Measurements from ENCODE around the gene FLNB. TPM values are rescaled to one million over a fixed set of nuclear protein-coding genes. Genes with fewer than 3 reads are reported as not detected.

FLNB gene
- total and polyA plus RNA-seq, 2 of the 13 experiments (the other 11 are each of a cell fraction or from before 2014, with no cell fraction given): 106 to 130 TPM

GRCh38 chr3:58064923-58065638 is 56.9 kb downstream of the FLNB start (continued):
- TF ChIP-seq POGK (CRISPR knock-in tag; conservative IDR thresholded peaks at IDR 0.05): 0 out of 2 replicates have a peak, but pooled peaks have one; percentile 18

- Histone ChIP-seq H3K9ac (ENCODE audit: insufficient read depth, low read depth, low read length) (peak overlapping the region; percentile 41), H3K36me3 (replicated peaks in 1 of 2; ENCODE audit: control insufficient read depth in 1 of 2, insufficient read depth in 2 of 2, low read length in 2 of 2) (peaks cover 2 to 6% of the 10 kb centered on the region in 2 experiments; a peak in 2 of 5 replicates), H2AFZ (ENCODE audit: low read length) (no peak overlapping the region), H3K4me3 (replicated peaks in 1 of 3; ENCODE audit: insufficient read depth in 1 of 3, low read depth in 2 of 3, low read length in 3 of 3) (peak overlapping the region in 1 of 3 experiments; percentile 36; a peak in 2 of 6 replicates), H3K4me2 (ENCODE audit: low read depth, low read length) (peak overlapping the region; percentile 64), H3K27ac (ENCODE audit: extremely low read length, insufficient read depth, low read length) (peak overlapping the region; percentile 77), H3K4me1 (ENCODE audit: insufficient read depth, low read length) (peaks cover 96% of the 10 kb centered on the region), H3K27me3 (ENCODE audit: control insufficient read depth in 1 of 2, insufficient read depth in 2 of 2, low read length in 2 of 2) (no peaks in the 10 kb centered on the region), H4K20me1 (ENCODE audit: insufficient read depth, low read length) (peaks cover 38% of the 10 kb centered on the region; the same call in 1 of the 2 replicates), H3K9me3 (ENCODE audit: low read length) (no peaks in the 10 kb centered on the region), H3K79me2 (ENCODE audit: insufficient read depth, low read length) (peaks cover 96% of the 10 kb centered on the region)
- intact Hi-C loops (cut with micrococcal nuclease; ENCODE audit: unreplicated experiment): loop anchor here (5.0 kb wide), 1 partner anchor 37 kb away; no protein-coding TSS in a partner anchor
- peak; percentile 76 for FAIRE-seq
- peak; percentile 83 for ATAC-seq
- WGBS (ENCODE audit: low lambda C conversion rate): 7% methylated on average over 4 of the region's 6 CpGs
- ChIA-PET POLR2A (interaction anchor here (0.9 to 1.6 kb wide), 8 partner anchors 13 to 117 kb away, joined by 3 to 26 read pairs (median 5); no protein-coding TSS in a partner anchor), CTCF (ENCODE audit: low intra/inter-chr PET ratio, low total read pairs) (no interaction called here)
- in situ Hi-C loops (cut with HindIII; ENCODE audit: extremely low pct_ligation_motif_present, low pct_unique_long_range_greater_than_20kb): no loop called here
- DNase-seq (ENCODE audit: low spot score): peak; percentile 84
- no TSS peak for BruUV-seq (replicated peaks)
- TF ChIP-seq ZNF576 (CRISPR knock-in tag; IDR thresholded peaks at IDR 0.05) (no peak), NR2F2 (IDR thresholded peaks at IDR 0.05; ENCODE audit: borderline replicate concordance, low read depth) (peak; percentile 39; the same call in 1 of the 2 replicates), NFKBIZ (CRISPR knock-in tag; IDR thresholded peaks at IDR 0.05) (no peak), ZNF792 (CRISPR knock-in tag; IDR thresholded peaks at IDR 0.05) (0 out of 2 replicates have a peak, but pooled peaks have one; percentile 24), MXD4 (CRISPR knock-in tag; IDR thresholded peaks at IDR 0.05) (peak; percentile 66; the same call in 1 of the 2 replicates), THAP11 (CRISPR knock-in tag; IDR thresholded peaks at IDR 0.05) (peak; percentile 48; the same call in 1 of the 2 replicates), ZNF546 (CRISPR knock-in tag; conservative IDR thresholded peaks at IDR 0.05) (no peak), PAWR (CRISPR knock-in tag; IDR thresholded peaks at IDR 0.05; ENCODE audit: borderline replicate concordance) (no peak), ZNF777 (CRISPR knock-in tag; IDR thresholded peaks at IDR 0.05) (no peak), ZNF687 (CRISPR knock-in tag; IDR thresholded peaks at IDR 0.05) (peak; percentile 88), TFE3 (CRISPR knock-in tag; IDR thresholded peaks at IDR 0.05) (peak; percentile 74; the same call in 1 of the 2 replicates), ZNF496 (CRISPR knock-in tag; IDR thresholded peaks at IDR 0.05; ENCODE audit: insufficient replicate concordance) (no peak), ZNF17 (CRISPR knock-in tag; IDR thresholded peaks at IDR 0.05) (no peak)
Measured at GRCh38 chr3:58065700-58066167, 57.5 kb downstream of the FLNB start.
